HEK293T (cell line): ENCODE data around the gene KRT7.

Experiments
- BHLHE40 ChIP-seq: fragments of 450-650 bp; IDR thresholded peaks from 2 replicates; pipeline ENCODE4 v1.6.1; 2016; ENCODE audit warnings: mild to moderate bottlenecking, moderate library complexity, borderline replicate concordance
- CTBP1 ChIP-seq: fragments of 450-650 bp; IDR thresholded peaks from 2 replicates; pipeline ENCODE4 v1.6.1; 2016; ENCODE audit warnings: borderline replicate concordance
- ELF4 ChIP-seq: fragments of 450-650 bp; IDR thresholded peaks from 2 replicates; pipeline ENCODE4 v1.6.1; 2017; ENCODE audit warnings: antibody characterized with exemption
- HDGF ChIP-seq: fragments of 450-650 bp; IDR thresholded peaks from 2 replicates; pipeline ENCODE4 v1.6.1; 2017; ENCODE audit warnings: antibody characterized with exemption, borderline replicate concordance
- SUZ12 ChIP-seq: fragments of 450-650 bp; IDR thresholded peaks from 2 replicates; pipeline ENCODE4 v1.6.1; 2016; ENCODE audit warnings: mild to moderate bottlenecking
- ZNF384 ChIP-seq: fragments of 450-650 bp; IDR thresholded peaks from 2 replicates; pipeline ENCODE4 v1.6.1; 2016
- TF ChIP-seq, protein P1 (sequence below): fragments of 450-650 bp; IDR thresholded peaks from 2 replicates; pipeline ENCODE4 v1.6.1; 2016

DNA sequence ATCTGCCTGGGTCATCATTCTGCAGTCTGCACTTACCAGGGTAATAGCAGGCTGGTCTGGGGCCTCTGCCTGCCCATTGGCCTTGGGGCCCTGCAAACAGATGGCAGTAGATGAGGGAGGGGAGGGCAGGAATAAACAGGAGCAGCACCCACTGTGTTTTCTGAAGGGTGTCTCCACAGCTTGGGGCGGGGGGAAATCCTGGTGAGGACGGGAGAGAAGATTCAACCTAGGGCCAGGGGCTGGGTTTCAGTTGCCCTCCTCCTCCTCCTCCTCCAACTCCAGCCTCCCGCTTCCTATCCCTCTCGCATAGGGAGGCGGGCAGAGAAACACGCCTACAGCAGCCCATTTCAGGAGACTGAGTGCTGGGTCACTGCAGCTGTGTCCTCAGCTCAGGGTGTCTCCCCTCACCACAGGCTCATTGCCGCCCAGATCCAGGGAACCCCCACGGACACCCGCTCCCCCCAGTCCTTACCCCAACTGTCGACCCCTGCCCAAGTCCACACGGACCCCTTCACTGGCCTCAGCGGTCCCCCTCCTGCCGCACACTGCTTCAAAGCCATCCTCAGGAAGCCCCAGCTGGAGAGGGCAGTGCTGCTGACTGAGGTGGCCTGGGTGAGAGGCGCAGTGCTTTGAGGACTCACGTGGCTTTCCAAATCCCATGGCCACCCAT is 32.1 kb upstream of the KRT7 start:
- no peak for TF ChIP-seq ELF4
- TF ChIP-seq CTBP1: no peak
- TF ChIP-seq SUZ12: no peak
- TF ChIP-seq, protein P1, sequence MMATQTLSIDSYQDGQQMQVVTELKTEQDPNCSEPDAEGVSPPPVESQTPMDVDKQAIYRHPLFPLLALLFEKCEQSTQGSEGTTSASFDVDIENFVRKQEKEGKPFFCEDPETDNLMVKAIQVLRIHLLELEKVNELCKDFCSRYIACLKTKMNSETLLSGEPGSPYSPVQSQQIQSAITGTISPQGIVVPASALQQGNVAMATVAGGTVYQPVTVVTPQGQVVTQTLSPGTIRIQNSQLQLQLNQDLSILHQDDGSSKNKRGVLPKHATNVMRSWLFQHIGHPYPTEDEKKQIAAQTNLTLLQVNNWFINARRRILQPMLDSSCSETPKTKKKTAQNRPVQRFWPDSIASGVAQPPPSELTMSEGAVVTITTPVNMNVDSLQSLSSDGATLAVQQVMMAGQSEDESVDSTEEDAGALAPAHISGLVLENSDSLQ: no peak
- no peak for TF ChIP-seq HDGF
- TF ChIP-seq BHLHE40: no peak
- TF ChIP-seq ZNF384: no peak
